HG02763 (cell line): Measurements from ENCODE around the gene AGAP3.
A peak's percentile ranks its signal among the peaks of the same experiment; 100 is the strongest.

ENCODE experiments used
- ATAC-seq: cut with Tn5 transposase; IDR thresholded peaks from one replicate; pipeline ENCODE4 v1.9.1; 2021; ENCODE audit warnings: mild to moderate bottlenecking, moderate library complexity; ENCODE audit not compliant: unreplicated experiment

AGAP3 gene

GRCh38 chr7:151057989-151058780, 28.1 kb upstream of the AGAP3 start:
- peak; percentile 88 for ATAC-seq

GRCh38 chr7:151058781-151059366, 27.4 kb upstream of the AGAP3 start:
- no peak for ATAC-seq

- ATAC-seq, result peak; percentile 30
These were observed 26.7 kb upstream of the AGAP3 start, which contains the start of gene SLC4A2 for GRCh38 chr7:151059367-151060112. SLC4A2 (plus strand) TSS chr7:151059589; CDS start chr7:151061988, 2,399 bp downstream.

- no peak for ATAC-seq
These were observed 26.2 kb upstream of the AGAP3 start for GRCh38 chr7:151060113-151060415.

GRCh38 chr7:151060416-151061212, 25.7 kb upstream of the AGAP3 start:
- ATAC-seq, result no peak

GRCh38 chr7:151061213-151062110, 24.8 kb upstream of the AGAP3 start:
- no peak for ATAC-seq

GRCh38 chr7:151062111-151062398, 24.2 kb upstream of the AGAP3 start:
- no peak for ATAC-seq

GRCh38 chr7:151062399-151063211, 23.7 kb upstream of the AGAP3 start:
- no peak for ATAC-seq

- ATAC-seq, result no peak
These were observed 23.1 kb upstream of the AGAP3 start for GRCh38 chr7:151063212-151063561.

GRCh38 chr7:151064454-151064853, 21.8 kb upstream of the AGAP3 start:
- no peak for ATAC-seq

GRCh38 chr7:151064993-151065392, 21.3 kb upstream of the AGAP3 start:
- ATAC-seq, result no peak

- no peak for ATAC-seq
These were observed 20.8 kb upstream of the AGAP3 start for GRCh38 chr7:151065516-151065915.

GRCh38 chr7:151066273-151066974, 19.9 kb upstream of the AGAP3 start:
- ATAC-seq, result no peak

GRCh38 chr7:151068069-151068773, 18.1 kb upstream of the AGAP3 start:
- no peak for ATAC-seq

- no peak for ATAC-seq
These were observed 16.3 kb upstream of the AGAP3 start for GRCh38 chr7:151069841-151070573.

- no peak for ATAC-seq
These were observed 15.7 kb upstream of the AGAP3 start for GRCh38 chr7:151070574-151070960.

GRCh38 chr7:151071032-151071866, 15.0 kb upstream of the AGAP3 start:
- no peak for ATAC-seq
